H4 (cell line): Measurements from ENCODE around the gene ACADVL. TPM values are rescaled to one million over a fixed set of nuclear protein-coding genes. Genes with fewer than 3 reads are reported as not detected.
"Not testable (repeated sequence)": the region's sequence is repeated elsewhere in the genome, so short reads cannot be mapped to it uniquely, and the experiment has no call there.

ENCODE experiments used
- DNase-seq: peaks from one replicate; pipeline ENCODE4 v3.0.0-alpha.2; 2015; ENCODE audit warnings: low spot score
- total RNA-seq: library from RNA; depleted of rRNA; stranded (reverse); fragments of >200 nt; shearing (Covaris generic); gene quantifications from 2 replicates; pipeline ENCODE4 v1.2.3, GENCODE V29; 2014; rRNA removed

The ACADVL gene
- 118 and 161 TPM in 2 replicates for total RNA-seq

- peak; percentile 72 for DNase-seq
Observed at GRCh38 chr17:7219812-7220592, at the start of gene ACADVL, which contains the start of gene DLG4. ACADVL (plus strand) TSS chr17:7219938; CDS start chr17:7219985, 47 bp downstream. DLG4 (minus strand) TSS chr17:7219836.

- DNase-seq = not testable (repeated sequence)
Observed at GRCh38 chr17:7172522-7173191, 47.1 kb upstream of the ACADVL start.

- DNase-seq = no peak
Observed at GRCh38 chr17:7173687-7174602, 45.8 kb upstream of the ACADVL start.

GRCh38 chr17:7174603-7175326 is 45.0 kb upstream of the ACADVL start:
- DNase-seq = no peak

- no peak for DNase-seq
Observed at GRCh38 chr17:7175330-7175733, 44.4 kb upstream of the ACADVL start.

- DNase-seq = no peak
Observed at GRCh38 chr17:7176107-7176840, 43.5 kb upstream of the ACADVL start.

GRCh38 chr17:7176841-7177190 is 42.9 kb upstream of the ACADVL start:
- no peak for DNase-seq

GRCh38 chr17:7177191-7177953 is 42.4 kb upstream of the ACADVL start:
- DNase-seq = peak; percentile 43

- DNase-seq = no peak
Observed at GRCh38 chr17:7177954-7178477, 41.7 kb upstream of the ACADVL start.

GRCh38 chr17:7178973-7179316 is 40.8 kb upstream of the ACADVL start:
- no peak for DNase-seq

- DNase-seq = no peak
Observed at GRCh38 chr17:7179317-7180254, 40.2 kb upstream of the ACADVL start, which contains the start of gene ASGR1. ASGR1 (minus strand) TSS chr17:7179370; CDS start chr17:7178563, 807 bp downstream.

GRCh38 chr17:7182101-7182500 is 37.6 kb upstream of the ACADVL start:
- not testable (repeated sequence) for DNase-seq

GRCh38 chr17:7183433-7184090 is 36.2 kb upstream of the ACADVL start:
- DNase-seq = no peak

- no peak for DNase-seq
Observed at GRCh38 chr17:7184091-7184488, 35.6 kb upstream of the ACADVL start.

GRCh38 chr17:7184647-7185046 is 35.1 kb upstream of the ACADVL start:
- DNase-seq = no peak

GRCh38 chr17:7186241-7186640 is 33.5 kb upstream of the ACADVL start:
- DNase-seq = no peak

- no peak for DNase-seq
Observed at GRCh38 chr17:7190276-7190917, 29.3 kb upstream of the ACADVL start.
